C4-2B (cell line): ENCODE measurements around the gene SVOPL.

Experiments
- CTCF ChIP-seq: fragments of 450-650 bp; conservative IDR thresholded peaks from 2 replicates; pipeline ENCODE4 v1.5.1; 2017; ENCODE audit warnings: mild to moderate bottlenecking
- ZFX ChIP-seq: fragments of 450-650 bp; IDR thresholded peaks from 2 replicates; pipeline ENCODE4 v1.6.1; 2017

- TF ChIP-seq CTCF (no peak), ZFX (no peak)
Measured at GRCh38 chr7:138584283-138584682, 116.9 kb downstream of the SVOPL start.
